Fibroblast of lung (primary cell): ENCODE measurements around the gene INTS11. TPM values are rescaled to one million over a fixed set of nuclear protein-coding genes. Genes with fewer than 3 reads are reported as not detected.

Experiments
- DNase-seq, 2 donors: peaks; one replicate each; pipeline versions ENCODE4 v3.0.0 to v3.0.0-alpha.2; 2010; ENCODE audit warnings: low read depth in 2 of 2
- H2AFZ ChIP-seq: 2 replicates; pipeline ENCODE4 v1.5.1; 2012; ENCODE audit warnings: low read length, control low read depth, inconsistent platforms
- H3K27ac ChIP-seq: 2 replicates; pipeline ENCODE4 v1.5.1; 2011; ENCODE audit warnings: low read length, control low read depth; ENCODE audit not compliant: insufficient read depth
- H3K27me3 ChIP-seq: 2 replicates; pipeline ENCODE4 v1.5.1; 2011; ENCODE audit warnings: mild to moderate bottlenecking, low read length; ENCODE audit not compliant: control insufficient read depth, insufficient read depth
- H3K36me3 ChIP-seq: 2 replicates; pipeline ENCODE4 v1.5.1; 2011; ENCODE audit warnings: low read length; ENCODE audit not compliant: control insufficient read depth, insufficient read depth
- H3K4me1 ChIP-seq: 2 replicates; pipeline ENCODE4 v1.5.1; 2011; ENCODE audit warnings: low read length; ENCODE audit not compliant: control insufficient read depth, insufficient read depth; ENCODE audit errors: extremely low read depth
- H3K4me2 ChIP-seq: 2 replicates; pipeline ENCODE4 v1.5.1; 2011; ENCODE audit warnings: low read length, control low read depth; ENCODE audit not compliant: insufficient read depth; ENCODE audit errors: extremely low read depth
- H3K4me3 ChIP-seq, 4 experiments: fragments of 200-600 bp in 1 of 4; sonication (generic) in 1 of 4; replicated peaks in 1 of 4; 2 replicates each; pipeline ENCODE4 v1.5.1; 2011 to 2016; ENCODE audit warnings: low read length in 4 of 4, low read depth in 3 of 4, mild to moderate bottlenecking in 3 of 4, control low read depth in 2 of 4, inconsistent platforms in 1 of 4, mixed read lengths in 1 of 4; ENCODE audit not compliant: insufficient read depth in 1 of 4; ENCODE audit errors: control extremely low read depth in 1 of 4
- H3K79me2 ChIP-seq: 2 replicates; pipeline ENCODE4 v1.5.1; 2012; ENCODE audit warnings: mild to moderate bottlenecking, low read length, inconsistent platforms; ENCODE audit not compliant: control insufficient read depth, insufficient read depth
- H3K9ac ChIP-seq: 2 replicates; pipeline ENCODE4 v1.5.1; 2011; ENCODE audit warnings: mild to moderate bottlenecking, low read length, control low read depth; ENCODE audit not compliant: insufficient read depth
- H3K9me3 ChIP-seq: 2 replicates; pipeline ENCODE4 v1.5.1; 2012; ENCODE audit warnings: low read depth, low read length; ENCODE audit not compliant: control insufficient read depth, insufficient read depth
- H4K20me1 ChIP-seq: 2 replicates; pipeline ENCODE4 v1.5.1; 2011; ENCODE audit warnings: low read length; ENCODE audit not compliant: control insufficient read depth, insufficient read depth; ENCODE audit errors: extremely low read depth
- CTCF ChIP-seq, 2 donors: IDR thresholded peaks in 1 of 2; conservative IDR thresholded peaks in 1 of 2; 1 replicate in 1 of 2; 2 replicates in 1 of 2; pipeline ENCODE4 v1.5.1; 2011 to 2012; ENCODE audit warnings: low read length in 2 of 2, control low read depth in 1 of 2, inconsistent platforms in 1 of 2, low read depth in 1 of 2, mild to moderate bottlenecking in 1 of 2
- EZH2 ChIP-seq: IDR thresholded peaks from 2 replicates; pipeline ENCODE4 v1.5.1; 2012; ENCODE audit warnings: low read length, control low read depth, mild to moderate bottlenecking; ENCODE audit errors: missing control alignments
- polyA plus RNA-seq, 2 donors: library from polyadenylated mRNA; depleted of rRNA in 1 of 2; stranded (reverse) in 1 of 2; unstranded in 1 of 2; fragments of >200 nt; gene quantifications; 2 replicates each; pipeline ENCODE4 v1.2.1, GENCODE V29; 2011 to 2012; ENCODE audit warnings: missing spikeins in 1 of 2
- total RNA-seq: library from RNA; depleted of rRNA; stranded (reverse); fragments of >200 nt; gene quantifications from 2 replicates; pipeline ENCODE4 v1.2.1, GENCODE V29; 2014

Gene INTS11
- total and polyA plus RNA-seq, 2 donors (not counting 1 experiment from before 2014, with no cell fraction given): 44.1 to 69.2 TPM

- no peaks in the 10 kb centered on the region for H4K20me1 ChIP-seq
- no peak overlapping the region for H2AFZ ChIP-seq
- DNase-seq: peak in 1 of 2 donors; percentile 68
- H3K4me2 ChIP-seq: peak overlapping the region; percentile 25
- H3K4me3 ChIP-seq: no peak overlapping the region
- peaks cover 29% of the 10 kb centered on the region for H3K4me1 ChIP-seq
- H3K9ac ChIP-seq: no peak overlapping the region
- H3K9me3 ChIP-seq: no peaks in the 10 kb centered on the region
- H3K27ac ChIP-seq: peak overlapping the region; percentile 64
- TF ChIP-seq CTCF (conservative IDR thresholded peaks at IDR 0.05 in 1 of 2, IDR thresholded peaks at IDR 0.05 in 1 of 2; ENCODE audit: low read depth in 1 of 2, low read length in 2 of 2): no peak
- no peak for TF ChIP-seq EZH2
- H3K36me3 ChIP-seq: peaks cover 16% of the 10 kb centered on the region
- H3K79me2 ChIP-seq: peaks cover 72% of the 10 kb centered on the region
- H3K27me3 ChIP-seq: no peaks in the 10 kb centered on the region
Observed at GRCh38 chr1:1320666-1321448, 3.6 kb downstream of the INTS11 start.

GRCh38 chr1:1319646-1319941 lies 4.9 kb downstream of the INTS11 start:
- no peaks in the 10 kb centered on the region for H4K20me1 ChIP-seq
- no peak overlapping the region for H3K9ac ChIP-seq
- no peak overlapping the region for H3K4me3 ChIP-seq
- no peak for TF ChIP-seq CTCF (conservative IDR thresholded peaks at IDR 0.05 in 1 of 2, IDR thresholded peaks at IDR 0.05 in 1 of 2; ENCODE audit: low read depth in 1 of 2, low read length in 2 of 2)
- no peak for TF ChIP-seq EZH2
- peaks cover 20% of the 10 kb centered on the region for H3K36me3 ChIP-seq
- H3K27ac ChIP-seq: no peak overlapping the region
- H2AFZ ChIP-seq: no peak overlapping the region
- no peaks in the 10 kb centered on the region for H3K9me3 ChIP-seq
- peaks cover 69% of the 10 kb centered on the region for H3K79me2 ChIP-seq
- H3K4me2 ChIP-seq: no peak overlapping the region
- peaks cover 25% of the 10 kb centered on the region for H3K4me1 ChIP-seq
- H3K27me3 ChIP-seq: no peaks in the 10 kb centered on the region
- no peak for DNase-seq

- peak overlapping the region; percentile 77 for H3K27ac ChIP-seq
- no peak overlapping the region for H3K4me3 ChIP-seq
- DNase-seq: no peak
Observed at GRCh38 chr1:1318777-1319645, 5.4 kb downstream of the INTS11 start.

More at GRCh38 chr1:1318777-1319645, 5.4 kb downstream of the INTS11 start:
- H3K9ac ChIP-seq: no peak overlapping the region
- no peaks in the 10 kb centered on the region for H3K27me3 ChIP-seq
- no peak overlapping the region for H3K4me2 ChIP-seq
- H3K4me1 ChIP-seq: peaks cover 25% of the 10 kb centered on the region
- no peaks in the 10 kb centered on the region for H3K9me3 ChIP-seq
- TF ChIP-seq CTCF (conservative IDR thresholded peaks at IDR 0.05 in 1 of 2, IDR thresholded peaks at IDR 0.05 in 1 of 2; ENCODE audit: low read depth in 1 of 2, low read length in 2 of 2): no peak
- TF ChIP-seq EZH2: no peak
- no peaks in the 10 kb centered on the region for H4K20me1 ChIP-seq
- H2AFZ ChIP-seq: no peak overlapping the region
- peaks cover 24% of the 10 kb centered on the region for H3K36me3 ChIP-seq
- H3K79me2 ChIP-seq: peaks cover 66% of the 10 kb centered on the region
